Lower leg skin (tissue), 4 donors: ENCODE data around the gene THOP1. TPM values are rescaled to one million over a fixed set of nuclear protein-coding genes. Genes with fewer than 3 reads are reported as not detected.

Source experiments
- DNase-seq, 2 donors: peaks; one replicate each; pipeline ENCODE4 v3.0.0-alpha.2; 2019; ENCODE audit warnings: low spot score in 2 of 2
- H3K4me3 ChIP-seq: fragments of 200-600 bp; sonication (generic); 2 replicates; pipeline ENCODE4 v1.5.1; 2017; ENCODE audit warnings: mild to moderate bottlenecking, low read depth; ENCODE audit not compliant: poor library complexity, severe bottlenecking
- CTCF ChIP-seq, 3 donors: fragments of 450-650 bp; IDR thresholded peaks; one replicate each; pipeline ENCODE4 v1.5.1; 2016; ENCODE audit warnings: antibody characterized with exemption in 3 of 3, mild to moderate bottlenecking in 3 of 3, moderate library complexity in 2 of 3
- POLR2A ChIP-seq, 2 donors: fragments of 450-650 bp; IDR thresholded peaks; one replicate each; pipeline ENCODE4 v1.6.1; 2016 to 2017; ENCODE audit warnings: antibody characterized with exemption in 2 of 2, mild to moderate bottlenecking in 1 of 2, moderate library complexity in 1 of 2
- WGBS, 2 donors: methylation state at CpG; one replicate each; pipeline ENCODE4 v1.1.5; 2018; 5-methylcytosine and 5-hydroxymethylcytosine counted together
- intact Hi-C: fragments of 100-400 bp; cut with DNase I; formaldehyde crosslinking; loops from one replicate; pipeline ENCODE4 v1.15.0; 2023; ENCODE audit warnings: low total_unique reads
- total RNA-seq, 4 donors: library from RNA; depleted of rRNA; stranded (reverse); fragments of >200 nt; gene quantifications; one replicate each; pipeline ENCODE4 v1.1.0, GENCODE V29; 2016

Gene THOP1
- total RNA-seq, 4 donors from 2014 or later: 35.9 to 56.5 (median 43.7) TPM

GRCh38 chr19:2759362-2759761 is 25.9 kb upstream of the THOP1 start:
- DNase-seq: no peak
- TF ChIP-seq POLR2A (IDR thresholded peaks at IDR 0.05) (no peak), CTCF (IDR thresholded peaks at IDR 0.05) (no peak)

GRCh38 chr19:2759965-2760364 is 25.3 kb upstream of the THOP1 start:
- 93 to 98% methylated on average over 7 of the region's 7 CpGs for WGBS, 2 donors
- H3K4me3 ChIP-seq: no peak overlapping the region
- intact Hi-C loops: no loop called here
- TF ChIP-seq POLR2A (IDR thresholded peaks at IDR 0.05) (no peak), CTCF (IDR thresholded peaks at IDR 0.05) (no peak)
- no peak for DNase-seq

More at GRCh38 chr19:2759362-2759761, 25.9 kb upstream of the THOP1 start:
- intact Hi-C loops: no loop called here
- H3K4me3 ChIP-seq: no peak overlapping the region
- 92 to 93% methylated on average over 17 of the region's 17 CpGs for WGBS, 2 donors

GRCh38 chr19:2761309-2761677 is 24.0 kb upstream of the THOP1 start:
- no peak overlapping the region for H3K4me3 ChIP-seq
- TF ChIP-seq CTCF (IDR thresholded peaks at IDR 0.05) (no peak), POLR2A (IDR thresholded peaks at IDR 0.05) (no peak)
- WGBS, 2 donors: 91 to 95% methylated on average over 16 of the region's 16 CpGs
- DNase-seq: no peak
- intact Hi-C loops: no loop called here

GRCh38 chr19:2761876-2762782 is 23.2 kb upstream of the THOP1 start:
- TF ChIP-seq POLR2A (IDR thresholded peaks at IDR 0.05) (no peak), CTCF (IDR thresholded peaks at IDR 0.05) (no peak)
- intact Hi-C loops: no loop called here
- DNase-seq: no peak
- no peak overlapping the region for H3K4me3 ChIP-seq
- WGBS, 2 donors: 94 to 96% methylated on average over 42 of the region's 43 CpGs

GRCh38 chr19:2762783-2763496 is 22.4 kb upstream of the THOP1 start:
- H3K4me3 ChIP-seq: no peak overlapping the region
- WGBS, 2 donors: 94 to 96% methylated on average over 14 to 20 of the region's 23 CpGs
- DNase-seq: no peak
- no peak for TF ChIP-seq CTCF (IDR thresholded peaks at IDR 0.05)
- no peak for TF ChIP-seq POLR2A (IDR thresholded peaks at IDR 0.05)
- intact Hi-C loops: no loop called here
